Pancreas (tissue), 10 donors: Measurements from ENCODE around the gene IL17C. TPM values are rescaled to one million over a fixed set of nuclear protein-coding genes. Genes with fewer than 3 reads are reported as not detected.
A peak's percentile ranks its signal among the peaks of the same experiment; 100 is the strongest.

Experiments
- ATAC-seq, 4 donors: fragments of 200-7000 bp; cut with Tn5 transposase; one replicate each; pipeline versions ENCODE4 v1.8.0 to v1.9.1; 2020; ENCODE audit warnings: mild to moderate bottlenecking in 4 of 4, moderate library complexity in 4 of 4
- DNase-seq, 6 donors: peaks; one replicate each; pipeline ENCODE4 v3.0.0-alpha.2; 2020
- FAIRE-seq: peaks from 2 replicates; lab custom pipeline; 2012; peaks lifted over from hg19 to GRCh38; lab: Jason Lieb, UNC
- H3K27ac ChIP-seq, 4 donors: fragments of 200-600 bp; sonication (generic); 1 replicate in 3 of 4; 2 replicates in 1 of 4; pipeline versions ENCODE4 v1.5.0 to v1.8.0; 2020
- H3K27me3 ChIP-seq, 4 donors: fragments of 200-600 bp; one replicate each; pipeline ENCODE4 v1.8.0; 2021
- H3K36me3 ChIP-seq, 3 donors: fragments of 200-600 bp; sonication (generic) in 1 of 3; one replicate each; pipeline versions ENCODE4 v1.5.0 to v1.8.0; 2020 to 2021
- H3K4me1 ChIP-seq, 3 donors: fragments of 200-600 bp; one replicate each; pipeline ENCODE4 v1.8.0; 2021
- H3K4me3 ChIP-seq, 4 donors: fragments of 200-600 bp; sonication (generic) in 2 of 4; one replicate each; pipeline versions ENCODE4 v1.5.0 to v1.8.0; 2020 to 2021
- H3K9me3 ChIP-seq, 4 donors: fragments of 200-600 bp; one replicate each; pipeline ENCODE4 v1.8.0; 2021
- WGBS, 2 donors: extraction: QIAGEN DNeasy Blood & Tissue Kit; methylation state at CpG; one replicate each; pipeline ENCODE4 v1.1.7; 2013; 5-methylcytosine and 5-hydroxymethylcytosine counted together
- intact Hi-C, 3 donors: fragments of 100-400 bp; cut with DNase I; formaldehyde crosslinking; loops; one replicate each; pipeline versions ENCODE4 v1.11.1 to v1.14.2; 2022
- polyA plus RNA-seq, 2 donors: library from polyadenylated mRNA; stranded (reverse); fragments of 200-250 nt; gene quantifications; one replicate each; pipeline ENCODE4 v1.2.3, GENCODE V29; 2013
- total RNA-seq, 6 donors: library from RNA; stranded (reverse); fragmentation: NEBNext Ultra II Directional in 4 of 6; extraction: Animal tissue kit (Norgen Biotek cat#: 25700) in 4 of 6; gene quantifications; one replicate each; pipeline versions ENCODE4 v1.2.1 to v1.2.4, GENCODE V29; 2021 to 2023
- TF ChIP-seq, protein P1 (sequence below), 4 donors: fragments of 200-600 bp; sonication (generic) in 3 of 4; IDR thresholded peaks; one replicate each; pipeline versions ENCODE4 v1.5.0 to v1.8.0; 2021; ENCODE audit warnings: antibody characterized with exemption in 4 of 4
- donor health status: healthy with polysubstance abuse.
- donor health status: DM: no; HTN: no; CAD: no; lungs with moderate emphysema.
- donor health status: DM: no; HTN: no; CAD: no.
- donor health status: control.
- donor health status: control.
- donor health status: Bipolar disorder and iron deficiency.
- donor health status: DM: yes; HTN: yes; CAD: no.
- donor health status: DM: no; HTN: no; CAD: no.
- donor health status: DM: no; HTN: no; CAD: no.
- donor health status: DM: yes; HTN: yes; CAD: no.

IL17C gene
- total and polyA plus RNA-seq, 8 donors, result 0.14 TPM; not detected in 7

DNA sequence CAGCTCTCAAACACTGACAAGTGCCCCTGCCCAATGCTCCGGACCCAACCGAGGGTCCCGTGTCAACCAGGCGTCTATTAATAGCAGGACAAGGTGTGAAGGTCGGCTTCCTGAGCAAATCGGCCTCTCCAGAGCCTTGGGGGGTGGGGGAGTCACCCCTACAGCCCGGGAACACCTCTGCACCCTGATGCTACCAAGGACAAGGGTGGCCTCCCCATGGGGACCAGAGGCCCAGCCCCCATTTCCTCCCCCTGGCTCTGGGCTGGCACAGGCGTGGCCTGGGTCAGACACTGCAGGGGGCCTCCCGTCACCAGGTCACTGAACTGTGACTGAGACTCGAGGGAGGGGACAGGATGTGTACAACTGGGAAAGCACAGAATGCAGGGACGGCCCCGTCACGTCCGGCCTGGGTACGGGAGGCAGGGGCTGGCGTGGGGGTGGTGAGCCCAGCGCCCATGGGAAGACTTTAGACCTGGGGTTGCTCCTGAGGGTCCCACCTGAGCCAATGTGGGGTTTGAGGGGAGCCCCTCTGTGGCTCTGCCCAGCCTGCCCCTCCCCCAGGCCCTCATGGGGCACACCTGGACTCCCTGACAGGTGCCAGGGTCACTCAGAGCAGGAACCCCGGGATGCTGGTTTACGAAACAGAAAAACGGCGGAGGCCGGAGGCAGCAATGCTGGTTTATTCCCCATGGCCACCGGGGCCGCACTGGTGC, 13.1 kb downstream of the IL17C start:
- WGBS, 2 donors, result 57 to 64% methylated on average over 21 to 24 of the region's 24 CpGs
- peak overlapping the region; percentile 35 to 80 (median 62) for H3K27ac ChIP-seq
- intact Hi-C loops, result no loop called here
- TF ChIP-seq, protein P1, sequence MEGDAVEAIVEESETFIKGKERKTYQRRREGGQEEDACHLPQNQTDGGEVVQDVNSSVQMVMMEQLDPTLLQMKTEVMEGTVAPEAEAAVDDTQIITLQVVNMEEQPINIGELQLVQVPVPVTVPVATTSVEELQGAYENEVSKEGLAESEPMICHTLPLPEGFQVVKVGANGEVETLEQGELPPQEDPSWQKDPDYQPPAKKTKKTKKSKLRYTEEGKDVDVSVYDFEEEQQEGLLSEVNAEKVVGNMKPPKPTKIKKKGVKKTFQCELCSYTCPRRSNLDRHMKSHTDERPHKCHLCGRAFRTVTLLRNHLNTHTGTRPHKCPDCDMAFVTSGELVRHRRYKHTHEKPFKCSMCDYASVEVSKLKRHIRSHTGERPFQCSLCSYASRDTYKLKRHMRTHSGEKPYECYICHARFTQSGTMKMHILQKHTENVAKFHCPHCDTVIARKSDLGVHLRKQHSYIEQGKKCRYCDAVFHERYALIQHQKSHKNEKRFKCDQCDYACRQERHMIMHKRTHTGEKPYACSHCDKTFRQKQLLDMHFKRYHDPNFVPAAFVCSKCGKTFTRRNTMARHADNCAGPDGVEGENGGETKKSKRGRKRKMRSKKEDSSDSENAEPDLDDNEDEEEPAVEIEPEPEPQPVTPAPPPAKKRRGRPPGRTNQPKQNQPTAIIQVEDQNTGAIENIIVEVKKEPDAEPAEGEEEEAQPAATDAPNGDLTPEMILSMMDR (IDR thresholded peaks at IDR 0.05), result no peak
- H3K9me3 ChIP-seq, result no peaks in the 10 kb centered on the region
- no peaks in the 10 kb centered on the region for H3K36me3 ChIP-seq
- ATAC-seq (peak; percentile 9 to 58 (median 35)), FAIRE-seq (no peak), DNase-seq (peak in 4 of 6 donors; percentile 36 to 63 (median 54))
- peak overlapping the region; percentile 49 to 93 (median 70) for H3K4me3 ChIP-seq
- H3K27me3 ChIP-seq, result no peaks in the 10 kb centered on the region
- peaks cover 0 to 9% (median 0%) of the 10 kb centered on the region in 3 donors for H3K4me1 ChIP-seq

DNA sequence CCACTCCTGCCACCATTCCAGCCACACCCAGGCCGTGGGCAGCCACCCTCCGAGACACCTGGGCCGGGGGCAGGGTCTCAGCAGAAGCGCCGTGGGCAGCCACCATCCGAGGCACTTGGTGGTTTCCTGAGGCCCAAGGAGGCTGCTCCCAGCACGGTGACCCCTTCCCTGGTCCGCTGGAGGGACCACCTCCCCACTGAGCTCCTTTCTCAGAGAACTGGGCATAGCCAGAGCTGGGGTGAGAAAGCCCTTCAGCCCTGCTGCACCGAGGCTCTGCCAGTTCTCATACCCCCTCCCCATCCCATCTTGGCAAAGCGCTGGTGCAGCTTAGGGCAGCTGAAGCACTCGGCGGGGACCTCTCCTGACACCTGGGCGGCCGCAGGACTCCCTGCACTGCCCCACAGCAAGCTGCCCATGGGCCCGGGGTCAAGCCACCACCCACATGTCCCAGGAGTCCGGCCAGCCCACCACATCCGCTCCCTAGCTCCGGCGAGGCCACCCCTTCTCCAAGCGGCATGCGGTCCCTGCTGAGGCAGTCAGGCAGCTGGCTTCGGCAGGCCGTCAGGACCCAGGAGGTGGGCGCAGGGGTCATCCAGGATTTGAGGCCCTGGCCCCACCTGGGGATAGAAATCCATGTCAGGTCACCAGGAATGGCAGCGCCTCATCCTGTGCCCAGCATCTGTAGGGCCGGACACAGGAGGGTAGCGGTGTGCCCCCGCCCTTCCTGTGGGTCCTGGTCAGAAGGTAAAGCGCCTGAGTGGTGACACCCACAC, 13.8 kb downstream of the IL17C start:
- H3K36me3 ChIP-seq, result no peaks in the 10 kb centered on the region
- WGBS, 2 donors, result 88 to 94% methylated on average over 29 of the region's 29 CpGs
- DNase-seq (peak in 2 of 6 donors; percentile 60 to 77), FAIRE-seq (no peak), ATAC-seq (no peak)
- H3K27ac ChIP-seq, result peak overlapping the region in 3 of 4 donors; percentile 35 to 80 (median 73)
- intact Hi-C loops, result no loop called here
- peaks cover 0 to 9% (median 0%) of the 10 kb centered on the region in 3 donors for H3K4me1 ChIP-seq
- TF ChIP-seq, protein P1 (IDR thresholded peaks at IDR 0.05), result no peak
- no peak overlapping the region for H3K4me3 ChIP-seq
- H3K9me3 ChIP-seq, result no peaks in the 10 kb centered on the region
- no peaks in the 10 kb centered on the region for H3K27me3 ChIP-seq

DNA sequence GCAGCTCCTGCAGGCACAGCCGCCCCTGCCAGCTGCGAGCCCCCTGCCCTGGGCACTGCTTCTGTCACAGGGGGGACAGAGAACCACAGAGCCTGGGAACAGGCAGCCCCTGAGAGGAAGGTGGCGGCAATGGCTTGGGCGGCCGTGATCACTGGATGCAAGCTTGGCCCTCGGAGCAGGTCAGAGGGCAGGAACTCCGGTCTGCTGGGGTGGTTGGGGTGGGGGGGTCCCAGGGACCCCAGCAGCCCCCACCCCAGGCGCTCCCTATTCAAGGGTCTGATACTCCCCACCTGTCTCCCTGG, 14.3 kb downstream of the IL17C start:
- 90 to 94% methylated on average over 8 of the region's 8 CpGs for WGBS, 2 donors
- Histone ChIP-seq H3K36me3 (no peaks in the 10 kb centered on the region), H3K9me3 (no peaks in the 10 kb centered on the region), H3K27me3 (no peaks in the 10 kb centered on the region), H3K4me3 (no peak overlapping the region), H3K27ac (no peak overlapping the region), H3K4me1 (peaks cover 0 to 9% (median 0%) of the 10 kb centered on the region in 3 donors)
- peak in 1 of 6 donors; percentile 72 for DNase-seq
- no peak for ATAC-seq
- intact Hi-C loops, result no loop called here
- TF ChIP-seq, protein P1 (IDR thresholded peaks at IDR 0.05), result no peak
- no peak for FAIRE-seq

DNA sequence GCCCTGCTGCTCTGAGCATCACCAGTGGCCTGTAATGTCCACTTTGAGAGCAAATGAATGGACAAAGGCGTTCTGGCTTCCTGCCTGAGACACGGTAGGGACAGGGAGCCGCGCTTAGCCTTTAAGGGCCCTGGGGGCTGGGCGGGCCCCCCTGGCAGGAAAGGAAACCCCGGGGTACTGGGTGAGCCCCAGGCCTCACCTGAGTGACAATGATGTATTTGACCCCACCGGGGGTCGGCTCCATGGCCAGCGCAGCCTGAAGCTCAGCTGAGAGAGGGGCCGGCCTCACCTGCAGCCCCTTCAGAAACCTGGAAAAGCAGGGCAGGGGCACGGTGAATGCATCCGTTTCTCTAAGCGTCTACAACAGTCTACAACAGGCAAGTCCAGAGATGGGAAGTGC, 14.7 kb downstream of the IL17C start:
- H3K4me1 ChIP-seq, result peaks cover 0 to 9% (median 0%) of the 10 kb centered on the region in 3 donors
- ATAC-seq (no peak), DNase-seq (no peak), FAIRE-seq (no peak)
- TF ChIP-seq, protein P1 (IDR thresholded peaks at IDR 0.05), result no peak
- intact Hi-C loops, result no loop called here
- H3K27ac ChIP-seq, result no peak overlapping the region
- H3K36me3 ChIP-seq, result no peaks in the 10 kb centered on the region
- H3K4me3 ChIP-seq, result no peak overlapping the region
- H3K9me3 ChIP-seq, result no peaks in the 10 kb centered on the region
- WGBS, 2 donors, result 91 to 92% methylated on average over 13 of the region's 13 CpGs
- H3K27me3 ChIP-seq, result no peaks in the 10 kb centered on the region
